ENCODE measurements around the gene PLCD3. TPM values are rescaled to one million over a fixed set of nuclear protein-coding genes. Genes with fewer than 3 reads are reported as not detected.

Gene PLCD3
- total and polyA plus RNA-seq, 10 of the 15 experiments (the other 5 are each of a cell fraction or from before 2014, with no cell fraction given) = 0.02 to 1.6 (median 0.44) TPM

- ChIA-PET CTCF (interaction anchor here (1.7 kb wide), 1 partner anchor 201 kb away, joined by 3 read pairs; no protein-coding TSS in a partner anchor), RAD21 (ENCODE audit: unreplicated experiment) (no interaction called here)
Observed at GRCh38 chr17:45121055-45121454, 11.3 kb downstream of the PLCD3 start.

More at GRCh38 chr17:45121055-45121454, 11.3 kb downstream of the PLCD3 start:
- 35% methylated on average over 39 of the region's 45 CpGs for WGBS (ENCODE audit: insufficient coverage, insufficient replicate concordance, low lambda C conversion rate, missing lambda C conversion rate)
- Histone ChIP-seq H4K20me1 (ENCODE audit: control insufficient read depth, insufficient read depth) (no peaks in the 10 kb centered on the region), H3K4me3 (no peak overlapping the region), H3K4me2 (ENCODE audit: control insufficient read depth, insufficient read depth) (no peak overlapping the region), H3K79me2 (ENCODE audit: control insufficient read depth, insufficient read depth, low read length) (no peaks in the 10 kb centered on the region), H2AFZ (ENCODE audit: control insufficient read depth, low read depth, low read length) (no peak overlapping the region), H3K9me3 (replicated peaks; ENCODE audit: control insufficient read depth, insufficient read depth, low read length) (no peaks in the 10 kb centered on the region), H3K4me1 (ENCODE audit: control insufficient read depth, insufficient read depth, low read length) (no peaks in the 10 kb centered on the region), H3K9ac (ENCODE audit: control insufficient read depth, insufficient read depth, low read length) (no peak overlapping the region), H3K27me3 (replicated peaks in 1 of 2; ENCODE audit: control insufficient read depth in 2 of 2, insufficient read depth in 2 of 2, low read length in 1 of 2) (no peaks in the 10 kb centered on the region), H3K36me3 (ENCODE audit: control insufficient read depth in 2 of 2, insufficient read depth in 2 of 2, low read length in 1 of 2) (no peaks in the 10 kb centered on the region), H3K27ac (ENCODE audit: control insufficient read depth, insufficient read depth) (no peak overlapping the region)
- POLR2A ChIA-PET = no interaction called here
- intact Hi-C loops (cut with micrococcal nuclease; ENCODE audit: unreplicated experiment) (no loop called here), in situ Hi-C loops (cut with MboI) (loop anchor here (10.0 kb wide), 1 partner anchor 346 kb away; no protein-coding TSS in a partner anchor)
- ATAC-seq (no peak), DNase-seq (ENCODE audit: low read depth, low spot score) (no peak), FAIRE-seq (no peak)
- TF ChIP-seq IRF4 (IDR thresholded peaks at IDR 0.05; ENCODE audit: low read depth, low read length) = no peak
- no peak for TF ChIP-seq BCL11A (IDR thresholded peaks at IDR 0.05; ENCODE audit: low read depth, low read length)
- no peak for TF ChIP-seq LARP7 (IDR thresholded peaks at IDR 0.05)
- no peak for TF ChIP-seq IKZF1 (conservative IDR thresholded peaks at IDR 0.05)
- TF ChIP-seq SIN3A (IDR thresholded peaks at IDR 0.05; ENCODE audit: low read depth, low read length) = no peak
- TF ChIP-seq SIX5 (IDR thresholded peaks at IDR 0.05; ENCODE audit: low read depth, low read length, severe bottlenecking) = no peak
- no peak for TF ChIP-seq EGR1 (IDR thresholded peaks at IDR 0.05; ENCODE audit: borderline replicate concordance in 1 of 2, low read depth in 2 of 2, low read length in 2 of 2)
- TF ChIP-seq, protein P1, sequence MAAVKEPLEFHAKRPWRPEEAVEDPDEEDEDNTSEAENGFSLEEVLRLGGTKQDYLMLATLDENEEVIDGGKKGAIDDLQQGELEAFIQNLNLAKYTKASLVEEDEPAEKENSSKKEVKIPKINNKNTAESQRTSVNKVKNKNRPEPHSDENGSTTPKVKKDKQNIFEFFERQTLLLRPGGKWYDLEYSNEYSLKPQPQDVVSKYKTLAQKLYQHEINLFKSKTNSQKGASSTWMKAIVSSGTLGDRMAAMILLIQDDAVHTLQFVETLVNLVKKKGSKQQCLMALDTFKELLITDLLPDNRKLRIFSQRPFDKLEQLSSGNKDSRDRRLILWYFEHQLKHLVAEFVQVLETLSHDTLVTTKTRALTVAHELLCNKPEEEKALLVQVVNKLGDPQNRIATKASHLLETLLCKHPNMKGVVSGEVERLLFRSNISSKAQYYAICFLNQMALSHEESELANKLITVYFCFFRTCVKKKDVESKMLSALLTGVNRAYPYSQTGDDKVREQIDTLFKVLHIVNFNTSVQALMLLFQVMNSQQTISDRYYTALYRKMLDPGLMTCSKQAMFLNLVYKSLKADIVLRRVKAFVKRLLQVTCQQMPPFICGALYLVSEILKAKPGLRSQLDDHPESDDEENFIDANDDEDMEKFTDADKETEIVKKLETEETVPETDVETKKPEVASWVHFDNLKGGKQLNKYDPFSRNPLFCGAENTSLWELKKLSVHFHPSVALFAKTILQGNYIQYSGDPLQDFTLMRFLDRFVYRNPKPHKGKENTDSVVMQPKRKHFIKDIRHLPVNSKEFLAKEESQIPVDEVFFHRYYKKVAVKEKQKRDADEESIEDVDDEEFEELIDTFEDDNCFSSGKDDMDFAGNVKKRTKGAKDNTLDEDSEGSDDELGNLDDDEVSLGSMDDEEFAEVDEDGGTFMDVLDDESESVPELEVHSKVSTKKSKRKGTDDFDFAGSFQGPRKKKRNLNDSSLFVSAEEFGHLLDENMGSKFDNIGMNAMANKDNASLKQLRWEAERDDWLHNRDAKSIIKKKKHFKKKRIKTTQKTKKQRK (IDR thresholded peaks at IDR 0.05; ENCODE audit: low read depth, low read length) = no peak
- no peak for TF ChIP-seq SP1 (IDR thresholded peaks at IDR 0.05; ENCODE audit: low read depth, low read length)
- TF ChIP-seq MTA2 (IDR thresholded peaks at IDR 0.05; ENCODE audit: low read depth) = no peak
- SMC1A ChIA-PET (ENCODE audit: uncharacterized antibody, unreplicated experiment) = no interaction called here
- no TSS peak for BruUV-seq (replicated peaks)
